DOHH2 (cell line): ENCODE measurements around the gene JARID2.

Experiments used
- H3F3A ChIP-seq: fragments of 200-600 bp; sonication (generic), shearing (Covaris generic); 2 replicates; pipeline ENCODE4 v1.6.0; 2016; ENCODE audit warnings: antibody characterized with exemption, mild to moderate bottlenecking; ENCODE audit not compliant: control insufficient read depth, insufficient read depth
- H3K27ac ChIP-seq: fragments of 200-600 bp; sonication (generic); 2 replicates; pipeline ENCODE4 v1.5.1; 2014; ENCODE audit warnings: low read depth, mild to moderate bottlenecking, low read length, moderate library complexity
- H3K27me3 ChIP-seq: fragments of 200-600 bp; sonication (generic); 2 replicates; pipeline ENCODE4 v1.6.1; 2014; ENCODE audit warnings: mild to moderate bottlenecking, low read length, mixed read lengths; ENCODE audit not compliant: control insufficient read depth
- H3K36me3 ChIP-seq: fragments of 200-600 bp; sonication (generic); 2 replicates; pipeline ENCODE4 v1.6.1; 2014; ENCODE audit warnings: mild to moderate bottlenecking, low read length, moderate library complexity, mixed read lengths; ENCODE audit not compliant: control insufficient read depth
- H3K4me1 ChIP-seq: fragments of 200-600 bp; sonication (generic); 2 replicates; pipeline ENCODE4 v1.6.1; 2014; ENCODE audit warnings: mild to moderate bottlenecking, low read length, mixed read lengths; ENCODE audit not compliant: control insufficient read depth
- H3K4me2 ChIP-seq: fragments of 200-600 bp; sonication (generic); 2 replicates; pipeline ENCODE4 v1.6.0; 2014; ENCODE audit warnings: mild to moderate bottlenecking, low read length, moderate library complexity
- H3K4me3 ChIP-seq: fragments of 200-600 bp; sonication (generic); 2 replicates; pipeline ENCODE4 v1.5.1; 2014; ENCODE audit warnings: mild to moderate bottlenecking, low read length, mixed read lengths
- H3K79me2 ChIP-seq: fragments of 200-600 bp; sonication (generic); 2 replicates; pipeline ENCODE4 v1.6.1; 2014; ENCODE audit warnings: mild to moderate bottlenecking, low read length, mixed read lengths; ENCODE audit not compliant: control insufficient read depth
- H3K9me2 ChIP-seq: fragments of 200-600 bp; sonication (generic); replicated peaks from 2 replicates; pipeline ENCODE4 v1.6.1; 2014; ENCODE audit warnings: mild to moderate bottlenecking, low read length, mixed read lengths; ENCODE audit not compliant: control insufficient read depth
- H3K9me3 ChIP-seq: fragments of 200-600 bp; sonication (generic); 2 replicates; pipeline ENCODE4 v1.6.1; 2014; ENCODE audit warnings: antibody characterized with exemption, low read length, mixed read lengths; ENCODE audit not compliant: control insufficient read depth, insufficient read depth
- H4K20me1 ChIP-seq: fragments of 200-600 bp; sonication (generic); 2 replicates; pipeline ENCODE4 v1.6.0; 2014; ENCODE audit warnings: low read depth, mild to moderate bottlenecking, antibody characterized with exemption, low read length, moderate library complexity; ENCODE audit not compliant: control insufficient read depth, insufficient read depth
- EZH2phosphoT487 ChIP-seq: fragments of 200-600 bp; sonication (generic); IDR thresholded peaks from 2 replicates; pipeline ENCODE4 v1.6.1; 2017; ENCODE audit warnings: borderline replicate concordance, mild to moderate bottlenecking, antibody characterized with exemption, low read length, moderate library complexity, mixed read lengths
- TF ChIP-seq, protein P1 (sequence below): fragments of 200-600 bp; sonication (generic); IDR thresholded peaks from one replicate; pipeline ENCODE4 v1.5.1; 2014; ENCODE audit warnings: antibody characterized with exemption, mild to moderate bottlenecking, low read depth, low read length; ENCODE audit not compliant: poor library complexity, severe bottlenecking

The JARID2 gene

DNA sequence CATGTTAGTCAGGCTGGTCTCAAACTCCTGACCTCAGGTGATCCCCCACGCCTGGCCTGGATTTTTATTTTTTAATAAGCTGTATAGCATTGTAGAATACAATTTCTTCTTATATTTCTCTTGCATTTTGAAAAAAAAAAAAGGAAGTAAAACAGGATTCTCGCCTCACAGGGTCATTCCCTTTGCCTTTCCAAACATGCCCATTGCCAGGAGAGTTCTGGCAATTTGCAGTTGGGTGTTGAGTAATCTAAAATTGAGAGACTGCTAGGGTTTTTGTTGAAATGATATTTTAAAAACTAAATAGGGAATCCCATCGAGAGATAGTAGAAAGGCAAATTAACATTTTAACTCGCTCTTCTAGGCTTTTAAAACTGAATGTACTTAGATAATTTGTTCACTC lies 196.1 kb downstream of the JARID2 start:
- Histone ChIP-seq H3K79me2 (0 out of 2 replicates have a peak, but pooled peaks cover 3% of the 10 kb centered on the region), H3F3A (no peaks in the 10 kb centered on the region), H3K4me3 (no peak overlapping the region), H3K27ac (no peak overlapping the region), H3K4me1 (peaks cover 26% of the 10 kb centered on the region), H3K9me2 (no peaks in the 10 kb centered on the region), H4K20me1 (peaks cover 16% of the 10 kb centered on the region), H3K4me2 (no peak overlapping the region), H3K36me3 (no peaks in the 10 kb centered on the region), H3K9me3 (no peaks in the 10 kb centered on the region), H3K27me3 (no peaks in the 10 kb centered on the region)
- TF ChIP-seq, protein P1, sequence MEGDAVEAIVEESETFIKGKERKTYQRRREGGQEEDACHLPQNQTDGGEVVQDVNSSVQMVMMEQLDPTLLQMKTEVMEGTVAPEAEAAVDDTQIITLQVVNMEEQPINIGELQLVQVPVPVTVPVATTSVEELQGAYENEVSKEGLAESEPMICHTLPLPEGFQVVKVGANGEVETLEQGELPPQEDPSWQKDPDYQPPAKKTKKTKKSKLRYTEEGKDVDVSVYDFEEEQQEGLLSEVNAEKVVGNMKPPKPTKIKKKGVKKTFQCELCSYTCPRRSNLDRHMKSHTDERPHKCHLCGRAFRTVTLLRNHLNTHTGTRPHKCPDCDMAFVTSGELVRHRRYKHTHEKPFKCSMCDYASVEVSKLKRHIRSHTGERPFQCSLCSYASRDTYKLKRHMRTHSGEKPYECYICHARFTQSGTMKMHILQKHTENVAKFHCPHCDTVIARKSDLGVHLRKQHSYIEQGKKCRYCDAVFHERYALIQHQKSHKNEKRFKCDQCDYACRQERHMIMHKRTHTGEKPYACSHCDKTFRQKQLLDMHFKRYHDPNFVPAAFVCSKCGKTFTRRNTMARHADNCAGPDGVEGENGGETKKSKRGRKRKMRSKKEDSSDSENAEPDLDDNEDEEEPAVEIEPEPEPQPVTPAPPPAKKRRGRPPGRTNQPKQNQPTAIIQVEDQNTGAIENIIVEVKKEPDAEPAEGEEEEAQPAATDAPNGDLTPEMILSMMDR, result no peak
- no peak for TF ChIP-seq EZH2phosphoT487

DNA sequence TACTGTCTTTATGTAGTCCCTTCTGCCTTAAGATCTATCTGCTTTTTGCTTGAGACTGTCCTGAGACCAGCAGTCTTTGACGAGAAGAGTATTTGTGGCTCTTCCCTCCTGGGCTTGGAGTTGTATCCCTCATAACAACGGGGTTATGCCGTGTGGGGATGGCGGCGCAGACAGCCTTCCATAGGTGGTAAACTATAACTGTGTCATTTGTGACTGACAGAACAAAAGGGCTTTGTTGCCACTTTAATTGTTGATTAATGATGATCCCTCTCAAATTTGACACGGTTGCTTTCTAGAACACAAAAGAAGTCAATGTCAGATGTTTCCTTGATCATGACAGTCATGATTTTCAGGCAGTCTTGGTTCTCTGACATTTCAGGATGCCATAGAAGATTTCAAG lies 196.6 kb downstream of the JARID2 start:
- H3K4me1 ChIP-seq, result peaks cover 21% of the 10 kb centered on the region
- H3K27me3 ChIP-seq, result no peaks in the 10 kb centered on the region
- no peak overlapping the region for H3K4me3 ChIP-seq
- H3F3A ChIP-seq, result no peaks in the 10 kb centered on the region
- H3K79me2 ChIP-seq, result 0 out of 2 replicates have a peak, but pooled peaks cover 3% of the 10 kb centered on the region
- no peaks in the 10 kb centered on the region for H3K9me2 ChIP-seq
- no peak for TF ChIP-seq EZH2phosphoT487
- TF ChIP-seq, protein P1, result no peak
- no peak overlapping the region for H3K27ac ChIP-seq
- H3K9me3 ChIP-seq, result no peaks in the 10 kb centered on the region
- H3K36me3 ChIP-seq, result no peaks in the 10 kb centered on the region
- peaks cover 16% of the 10 kb centered on the region for H4K20me1 ChIP-seq
- no peak overlapping the region for H3K4me2 ChIP-seq

DNA sequence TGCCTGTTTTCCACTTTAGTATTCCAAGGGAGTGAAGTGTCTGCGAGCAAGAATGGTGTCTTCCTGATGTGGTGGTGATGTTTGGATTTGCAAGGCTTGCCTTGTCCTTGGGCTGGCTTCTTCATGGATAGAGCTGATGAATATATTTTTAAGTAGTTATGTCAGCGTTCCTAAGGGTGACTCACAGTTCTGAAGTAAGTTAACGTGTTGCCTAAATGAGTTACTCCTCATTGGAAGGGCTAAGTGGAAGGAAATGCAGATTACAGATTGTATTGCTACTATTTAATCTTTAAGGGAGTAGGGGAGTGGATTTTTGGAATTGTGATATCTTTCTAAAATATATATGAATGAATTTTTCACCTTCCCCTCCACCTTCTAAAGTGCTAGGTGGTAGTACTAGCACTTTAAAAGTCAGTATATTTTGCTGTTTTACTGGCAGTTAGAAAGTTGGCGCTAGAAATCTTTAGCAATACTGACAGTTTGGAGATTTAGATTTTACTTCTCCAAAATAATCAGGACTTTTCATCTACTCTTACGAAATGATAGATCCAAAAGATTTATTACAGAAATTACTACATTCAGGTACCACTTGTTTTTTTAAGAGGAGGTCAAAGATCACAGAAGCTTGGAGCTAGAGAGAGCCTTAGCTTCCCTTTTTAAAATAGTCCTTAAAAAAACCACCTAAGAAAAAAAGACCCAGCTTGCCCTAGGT lies 197.4 kb downstream of the JARID2 start:
- no peak for TF ChIP-seq EZH2phosphoT487
- TF ChIP-seq, protein P1, result no peak
- Histone ChIP-seq H3K4me3 (no peak overlapping the region), H3K27ac (no peak overlapping the region), H4K20me1 (peaks cover 14% of the 10 kb centered on the region), H3K9me3 (no peaks in the 10 kb centered on the region), H3K79me2 (0 out of 2 replicates have a peak, but pooled peaks cover 3% of the 10 kb centered on the region), H3K36me3 (no peaks in the 10 kb centered on the region), H3K4me1 (peaks cover 27% of the 10 kb centered on the region), H3K27me3 (no peaks in the 10 kb centered on the region), H3F3A (no peaks in the 10 kb centered on the region), H3K9me2 (no peaks in the 10 kb centered on the region), H3K4me2 (no peak overlapping the region)
